ENCODE measurements around the gene TMEM97. TPM values are rescaled to one million over a fixed set of nuclear protein-coding genes. Genes with fewer than 3 reads are reported as not detected.

TMEM97 gene
- total RNA-seq, 1 donor from 2014 or later = 2.3 TPM

DNA sequence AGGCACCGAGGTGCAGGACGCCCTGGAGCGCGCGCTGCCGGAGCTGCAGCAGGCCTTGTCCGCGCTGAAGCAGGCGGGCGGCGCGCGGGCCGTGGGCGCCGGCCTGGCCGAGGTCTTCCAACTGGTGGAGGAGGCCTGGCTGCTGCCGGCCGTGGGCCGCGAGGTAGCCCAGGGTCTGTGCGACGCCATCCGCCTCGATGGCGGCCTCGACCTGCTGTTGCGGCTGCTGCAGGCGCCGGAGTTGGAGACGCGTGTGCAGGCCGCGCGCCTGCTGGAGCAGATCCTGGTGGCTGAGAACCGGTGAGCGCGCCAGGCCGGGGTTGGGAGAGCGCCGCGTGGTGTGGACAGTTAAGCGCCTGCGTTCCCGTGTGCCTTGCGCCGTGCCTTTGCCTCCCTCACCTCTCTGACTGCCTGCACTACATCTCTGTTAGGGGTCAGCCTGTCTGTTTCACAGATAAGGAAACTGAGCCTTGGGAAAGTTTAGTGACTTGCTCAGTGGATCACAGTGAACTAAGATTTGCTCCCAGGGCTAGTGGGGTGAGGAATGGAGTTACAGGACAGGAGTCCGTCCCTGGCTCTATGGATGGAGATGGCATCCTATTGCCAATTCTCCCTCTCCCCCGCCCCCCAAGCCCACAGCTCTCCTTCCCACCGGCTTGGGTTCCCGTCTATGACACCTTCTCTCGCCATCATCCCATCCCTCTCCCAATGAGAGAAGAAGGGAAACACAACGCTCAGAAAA, 53.4 kb downstream of the TMEM97 start:
- ATAC-seq (no peak), DNase-seq (ENCODE audit: missing footprints) (no peak)
- intact Hi-C loops (cut with DNase I) = no loop called here

DNA sequence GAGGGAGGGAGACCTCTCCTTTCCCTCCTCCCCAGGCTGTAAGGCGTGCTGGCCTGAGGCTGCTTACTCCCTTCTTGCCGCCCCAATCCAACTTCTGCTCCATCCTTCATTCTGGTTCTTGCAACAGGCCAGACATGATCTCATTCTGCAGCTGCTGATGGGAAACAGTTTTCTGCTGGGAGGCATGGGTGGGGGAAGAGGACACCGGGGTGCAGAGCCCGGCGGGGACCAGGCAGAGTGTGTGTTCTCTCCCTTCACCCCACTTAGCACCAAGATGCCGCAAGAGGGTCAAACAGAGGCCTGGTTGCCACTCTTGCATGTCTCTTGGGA, 53.9 kb downstream of the TMEM97 start:
- DNase-seq (ENCODE audit: missing footprints) (no peak), ATAC-seq (no peak)

More for the DNA sequence above, 53.9 kb downstream of the TMEM97 start:
- intact Hi-C loops (cut with DNase I) = no loop called here

Small RNA genes lying within 50 kb of the gene (microRNA-seq; reads per million reads assigned to microRNA genes)
- gene MIR4723 = not detected

Other genes with a start within 250 kb of the TMEM97 start
- gene IFT20, start 16.3 kb downstream of the TMEM97 start, total RNA-seq = 11.6 TPM
- 32.9 TPM for gene TNFAIP1, start 16.6 kb downstream of the TMEM97 start, total RNA-seq
- 160 TPM for gene POLDIP2, start 38.3 kb downstream of the TMEM97 start, total RNA-seq
- not detected for gene SEBOX, start 46.0 kb downstream of the TMEM97 start, total RNA-seq
- gene VTN, start 51.1 kb downstream of the TMEM97 start, total RNA-seq = 36.9 TPM
- 6.2 TPM for gene SARM1, start 52.5 kb downstream of the TMEM97 start, total RNA-seq
- 7.7 TPM for gene SLC46A1, start 87.0 kb downstream of the TMEM97 start, total RNA-seq
- gene SLC13A2, start 154.4 kb downstream of the TMEM97 start, total RNA-seq = not detected
- not detected for gene FOXN1, start 187.1 kb downstream of the TMEM97 start, total RNA-seq
- gene UNC119, start 233.4 kb downstream of the TMEM97 start, total RNA-seq = 22.2 TPM